Measurements from ENCODE around the gene PTP4A2. TPM values are rescaled to one million over a fixed set of nuclear protein-coding genes. Genes with fewer than 3 reads are reported as not detected.

PTP4A2 gene
- total and polyA plus RNA-seq, 2 of the 13 experiments (the other 11 are each of a cell fraction or from before 2014, with no cell fraction given): 173 to 225 TPM

- peak overlapping the region; percentile 40 for H3K27ac ChIP-seq (ENCODE audit: extremely low read length, insufficient read depth, low read length)
- H3K36me3 ChIP-seq (replicated peaks in 1 of 2; ENCODE audit: control insufficient read depth in 1 of 2, insufficient read depth in 2 of 2, low read length in 2 of 2): no peaks in the 10 kb centered on the region
- CTCF ChIA-PET (ENCODE audit: low intra/inter-chr PET ratio, low total read pairs): no interaction called here
- in situ Hi-C loops (cut with HindIII; ENCODE audit: extremely low pct_ligation_motif_present, low pct_unique_long_range_greater_than_20kb) (no loop called here), intact Hi-C loops (cut with micrococcal nuclease; ENCODE audit: unreplicated experiment) (no loop called here)
- DNase-seq (ENCODE audit: low spot score): peak; percentile 74
- no peaks in the 10 kb centered on the region for H3K79me2 ChIP-seq (ENCODE audit: insufficient read depth, low read length)
- FAIRE-seq: peak; percentile 66
- 18% methylated on average over 11 of the region's 11 CpGs for WGBS (ENCODE audit: low lambda C conversion rate)
- no TSS peak for BruUV-seq (replicated peaks)
- H3K4me3 ChIP-seq (replicated peaks in 1 of 3; ENCODE audit: insufficient read depth in 1 of 3, low read depth in 2 of 3, low read length in 3 of 3): peak overlapping the region; percentile 2 to 38 (median 11); a peak in 4 of 6 replicates
- no peaks in the 10 kb centered on the region for H3K27me3 ChIP-seq (ENCODE audit: control insufficient read depth in 1 of 2, insufficient read depth in 2 of 2, low read length in 2 of 2)
- H2AFZ ChIP-seq (ENCODE audit: low read length): no peak overlapping the region
- POLR2A ChIA-PET: no interaction called here
- peak overlapping the region; percentile 68 for H3K4me2 ChIP-seq (ENCODE audit: low read depth, low read length)
- H4K20me1 ChIP-seq (ENCODE audit: insufficient read depth, low read length): no peaks in the 10 kb centered on the region
- ATAC-seq: peak; percentile 87
- no peak overlapping the region for H3K9ac ChIP-seq (ENCODE audit: insufficient read depth, low read depth, low read length)
- H3K9me3 ChIP-seq (ENCODE audit: low read length): no peaks in the 10 kb centered on the region
- peaks cover 45% of the 10 kb centered on the region for H3K4me1 ChIP-seq (ENCODE audit: insufficient read depth, low read length)
- TF ChIP-seq TSC22D2 (CRISPR knock-in tag; IDR thresholded peaks at IDR 0.05; ENCODE audit: borderline replicate concordance) (no peak), GATAD2A (CRISPR knock-in tag; IDR thresholded peaks at IDR 0.05) (peak; percentile 50; the same call in 1 of the 2 replicates), ZNF431 (CRISPR knock-in tag; IDR thresholded peaks at IDR 0.05; ENCODE audit: borderline replicate concordance, low read depth) (no peak), CEBPG (CRISPR knock-in tag; IDR thresholded peaks at IDR 0.05) (0 out of 2 replicates have a peak, but pooled peaks have one; percentile 25), HOXA3 (CRISPR knock-in tag; IDR thresholded peaks at IDR 0.05) (no peak), ARID3A (IDR thresholded peaks at IDR 0.05; ENCODE audit: low read depth, low read length) (peak; percentile 71; the same call in 1 of the 2 replicates), ZMYM4 (CRISPR knock-in tag; IDR thresholded peaks at IDR 0.05) (0 out of 2 replicates have a peak, but pooled peaks have one; percentile 17), ZFX (CRISPR knock-in tag; IDR thresholded peaks at IDR 0.05; ENCODE audit: low read depth) (no peak), RAD21 (CRISPR knock-in tag; IDR thresholded peaks at IDR 0.05) (no peak), HDAC1 (CRISPR knock-in tag; IDR thresholded peaks at IDR 0.05) (peak; percentile 15; the same call in 1 of the 2 replicates), THRA (CRISPR knock-in tag; IDR thresholded peaks at IDR 0.05; ENCODE audit: borderline replicate concordance) (0 out of 2 replicates have a peak, but pooled peaks have one; percentile 26), SIN3A (IDR thresholded peaks at IDR 0.05; ENCODE audit: borderline replicate concordance, low read depth, low read length) (no peak), FOSL1 (CRISPR knock-in tag; IDR thresholded peaks at IDR 0.05; ENCODE audit: borderline replicate concordance) (no peak), KDM5B (CRISPR knock-in tag; IDR thresholded peaks at IDR 0.05; ENCODE audit: borderline replicate concordance) (no peak), HOXA5 (CRISPR knock-in tag; IDR thresholded peaks at IDR 0.05) (no peak), CHD4 (IDR thresholded peaks at IDR 0.05; ENCODE audit: borderline replicate concordance, low read length) (no peak), ZNF292 (CRISPR knock-in tag; IDR thresholded peaks at IDR 0.05; ENCODE audit: borderline replicate concordance, low read depth) (0 out of 2 replicates have a peak, but pooled peaks have one; percentile 34), JUN (CRISPR knock-in tag; IDR thresholded peaks at IDR 0.05) (no peak), ZNF383 (CRISPR knock-in tag; IDR thresholded peaks at IDR 0.05; ENCODE audit: borderline replicate concordance) (no peak), ZNF580 (CRISPR knock-in tag; IDR thresholded peaks at IDR 0.05; ENCODE audit: borderline replicate concordance, low read depth) (no peak), ARNT (IDR thresholded peaks at IDR 0.05) (no peak)
- TF ChIP-seq, protein P1, sequence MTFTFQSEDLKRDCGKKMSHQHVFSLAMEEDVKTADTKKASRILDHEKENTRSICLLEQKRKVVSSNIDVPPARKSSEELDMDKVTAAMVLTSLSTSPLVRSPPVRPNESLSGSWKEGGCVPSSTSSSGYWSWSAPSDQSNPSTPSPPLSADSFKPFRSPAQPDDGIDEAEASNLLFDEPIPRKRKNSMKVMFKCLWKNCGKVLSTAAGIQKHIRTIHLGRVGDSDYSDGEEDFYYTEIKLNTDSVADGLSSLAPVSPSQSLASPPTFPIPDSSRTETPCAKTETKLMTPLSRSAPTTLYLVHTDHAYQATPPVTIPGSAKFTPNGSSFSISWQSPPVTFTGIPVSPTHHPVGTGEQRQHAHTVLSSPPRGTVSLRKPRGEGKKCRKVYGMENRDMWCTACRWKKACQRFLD (CRISPR knock-in tag; IDR thresholded peaks at IDR 0.05; ENCODE audit: borderline replicate concordance): no peak
Observed at GRCh38 chr1:31875636-31876236, 62.4 kb downstream of the PTP4A2 start.

Measured in HepG2 (cell line).